Endodermal cell (in vitro differentiated cells): Measurements from ENCODE around the gene ZNF236. TPM values are rescaled to one million over a fixed set of nuclear protein-coding genes. Genes with fewer than 3 reads are reported as not detected.

Experiments
- DNase-seq: peaks from one replicate; pipeline ENCODE4 v3.0.0-alpha.2; 2017
- H3K27ac ChIP-seq: 2 replicates; pipeline ENCODE4 v1.5.1; 2013; ENCODE audit warnings: mild to moderate bottlenecking, low read depth, low read length, moderate library complexity
- H3K27me3 ChIP-seq: 2 replicates; pipeline ENCODE4 v1.6.1; 2013; ENCODE audit warnings: mild to moderate bottlenecking, low read length, moderate library complexity; ENCODE audit not compliant: insufficient read depth, control insufficient read depth, poor library complexity, severe bottlenecking
- H3K36me3 ChIP-seq: 2 replicates; pipeline ENCODE4 v1.7.0; 2013; ENCODE audit warnings: mild to moderate bottlenecking, low read length, moderate library complexity; ENCODE audit not compliant: control insufficient read depth, insufficient read depth
- H3K4me1 ChIP-seq: one replicate; pipeline ENCODE4 v1.7.0; 2013; ENCODE audit warnings: low read length; ENCODE audit not compliant: control insufficient read depth, insufficient read depth
- H3K4me3 ChIP-seq: 2 replicates; pipeline ENCODE4 v1.5.1; 2013; ENCODE audit warnings: mild to moderate bottlenecking, low read length, moderate library complexity
- H3K9ac ChIP-seq: 2 replicates; pipeline ENCODE4 v1.6.1; 2013; ENCODE audit warnings: mild to moderate bottlenecking, low read length, moderate library complexity; ENCODE audit not compliant: poor library complexity, severe bottlenecking; ENCODE audit errors: extremely low read depth
- H3K9me3 ChIP-seq: 2 replicates; pipeline ENCODE4 v1.6.1; 2013; ENCODE audit warnings: mild to moderate bottlenecking, low read length, moderate library complexity; ENCODE audit not compliant: control insufficient read depth
- H3K27ac Mint-ChIP-seq: 2 replicates; pipeline ENCODE4 v1.8.0; 2020; ENCODE audit warnings: mixed read lengths
- H3K27me3 Mint-ChIP-seq: 2 replicates; pipeline ENCODE4 v1.8.0; 2021; ENCODE audit warnings: mild to moderate bottlenecking, mixed read lengths; ENCODE audit not compliant: insufficient read depth
- H3K36me3 Mint-ChIP-seq: 2 replicates; pipeline ENCODE4 v1.8.0; 2020; ENCODE audit warnings: low read depth, mixed read lengths
- H3K4me1 Mint-ChIP-seq: 2 replicates; pipeline ENCODE4 v1.8.0; 2020; ENCODE audit warnings: mixed read lengths
- H3K4me3 Mint-ChIP-seq: 2 replicates; pipeline ENCODE4 v1.8.0; 2020; ENCODE audit warnings: mild to moderate bottlenecking, moderate library complexity, mixed read lengths
- H3K9me3 Mint-ChIP-seq: 2 replicates; pipeline ENCODE4 v1.8.0; 2020; ENCODE audit warnings: mild to moderate bottlenecking, mixed read lengths
- WGBS, 2 experiments: methylation state at CpG; one replicate each; pipeline versions ENCODE4 v1.1.5 to v1.1.7; 2013; ENCODE audit warnings: missing lambda C conversion rate in 2 of 2, mixed read lengths in 1 of 2; ENCODE audit not compliant: insufficient coverage in 1 of 2, insufficient read length in 1 of 2; 5-methylcytosine and 5-hydroxymethylcytosine counted together
- total RNA-seq, 2 donors: library from RNA; stranded (reverse); fragmentation: NEBNext Ultra II Directional in 1 of 2; extraction: Animal tissue kit (Norgen Biotek cat#: 25700) in 1 of 2; gene quantifications; 2 replicates in 1 of 2; 3 replicates in 1 of 2; pipeline ENCODE4 v1.2.1, GENCODE V29; 2021
- TF ChIP-seq, protein P1 (sequence below): fragments of 200-600 bp; sonication (generic); conservative IDR thresholded peaks from 2 replicates; pipeline ENCODE4 v1.5.0; 2021; ENCODE audit warnings: antibody characterized with exemption, mild to moderate bottlenecking

The ZNF236 gene
- total RNA-seq, 2 donors from 2014 or later, result 27.0 to 28.3 TPM

GRCh38 chr18:76850112-76850511, 27.8 kb downstream of the ZNF236 start:
- 100% methylated on average over 1 of the region's 1 CpG; no CpG with 5 or more reads in 1 of the 2 experiments for WGBS, 2 experiments
- TF ChIP-seq, protein P1, sequence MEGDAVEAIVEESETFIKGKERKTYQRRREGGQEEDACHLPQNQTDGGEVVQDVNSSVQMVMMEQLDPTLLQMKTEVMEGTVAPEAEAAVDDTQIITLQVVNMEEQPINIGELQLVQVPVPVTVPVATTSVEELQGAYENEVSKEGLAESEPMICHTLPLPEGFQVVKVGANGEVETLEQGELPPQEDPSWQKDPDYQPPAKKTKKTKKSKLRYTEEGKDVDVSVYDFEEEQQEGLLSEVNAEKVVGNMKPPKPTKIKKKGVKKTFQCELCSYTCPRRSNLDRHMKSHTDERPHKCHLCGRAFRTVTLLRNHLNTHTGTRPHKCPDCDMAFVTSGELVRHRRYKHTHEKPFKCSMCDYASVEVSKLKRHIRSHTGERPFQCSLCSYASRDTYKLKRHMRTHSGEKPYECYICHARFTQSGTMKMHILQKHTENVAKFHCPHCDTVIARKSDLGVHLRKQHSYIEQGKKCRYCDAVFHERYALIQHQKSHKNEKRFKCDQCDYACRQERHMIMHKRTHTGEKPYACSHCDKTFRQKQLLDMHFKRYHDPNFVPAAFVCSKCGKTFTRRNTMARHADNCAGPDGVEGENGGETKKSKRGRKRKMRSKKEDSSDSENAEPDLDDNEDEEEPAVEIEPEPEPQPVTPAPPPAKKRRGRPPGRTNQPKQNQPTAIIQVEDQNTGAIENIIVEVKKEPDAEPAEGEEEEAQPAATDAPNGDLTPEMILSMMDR, result no peak
- H3K4me3 ChIP-seq, result no peak overlapping the region
- Mint-ChIP-seq H3K9me3 (no peaks in the 10 kb centered on the region), H3K36me3 (peaks cover 20% of the 10 kb centered on the region), H3K4me3 (no peak overlapping the region), H3K27ac (no peak overlapping the region), H3K4me1 (peaks cover 22% of the 10 kb centered on the region), H3K27me3 (no peaks in the 10 kb centered on the region)
- H3K9ac ChIP-seq, result no peak overlapping the region
- no peaks in the 10 kb centered on the region for H3K4me1 ChIP-seq
- H3K36me3 ChIP-seq, result peaks cover 26% of the 10 kb centered on the region
- no peak for DNase-seq
- no peaks in the 10 kb centered on the region for H3K27me3 ChIP-seq
- H3K27ac ChIP-seq, result no peak overlapping the region
- no peaks in the 10 kb centered on the region for H3K9me3 ChIP-seq

DNA sequence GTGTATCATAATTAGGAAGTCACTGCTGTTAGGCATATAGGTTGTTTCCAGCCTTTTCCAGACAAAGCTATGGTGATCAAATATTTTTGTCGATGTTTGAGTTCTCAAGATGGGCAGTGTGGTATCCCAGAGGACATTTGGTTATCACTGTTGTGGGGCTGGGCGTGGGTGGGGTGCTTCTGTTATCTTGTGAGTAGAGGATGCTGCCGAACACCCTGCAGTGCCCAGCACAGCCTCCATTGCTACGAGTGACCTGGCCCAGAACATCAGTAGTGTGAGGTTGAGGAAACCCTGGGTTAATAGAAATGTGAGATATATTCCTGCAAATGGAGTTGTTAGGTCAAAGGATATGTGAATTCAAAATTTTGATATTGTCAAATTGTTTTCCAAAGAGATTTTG, 33.2 kb downstream of the ZNF236 start:
- WGBS, 2 experiments, result 87% methylated on average over 4 of the region's 4 CpGs; no CpG with 5 or more reads in 1 of the 2 experiments
- Mint-ChIP-seq H3K9me3 (no peaks in the 10 kb centered on the region), H3K27me3 (no peaks in the 10 kb centered on the region), H3K4me3 (no peak overlapping the region), H3K27ac (no peak overlapping the region), H3K36me3 (peaks cover 35% of the 10 kb centered on the region), H3K4me1 (no peaks in the 10 kb centered on the region)
- H3K27me3 ChIP-seq, result no peaks in the 10 kb centered on the region
- TF ChIP-seq, protein P1, result no peak
- no peak overlapping the region for H3K27ac ChIP-seq
- H3K9me3 ChIP-seq, result no peaks in the 10 kb centered on the region
- no peak overlapping the region for H3K9ac ChIP-seq
- H3K36me3 ChIP-seq, result peaks cover 42% of the 10 kb centered on the region
- no peaks in the 10 kb centered on the region for H3K4me1 ChIP-seq
- no peak overlapping the region for H3K4me3 ChIP-seq
- no peak for DNase-seq

GRCh38 chr18:76857476-76857875, 35.1 kb downstream of the ZNF236 start:
- Histone ChIP-seq H3K9ac (no peak overlapping the region), H3K9me3 (no peaks in the 10 kb centered on the region), H3K36me3 (peaks cover 40% of the 10 kb centered on the region), H3K27ac (no peak overlapping the region), H3K4me1 (no peaks in the 10 kb centered on the region), H3K27me3 (no peaks in the 10 kb centered on the region), H3K4me3 (no peak overlapping the region)
- no peak for DNase-seq
- no peaks in the 10 kb centered on the region for H3K27me3 Mint-ChIP-seq
- TF ChIP-seq, protein P1, result no peak
- WGBS, 2 experiments, result 93% methylated on average over 4 of the region's 4 CpGs; no CpG with 5 or more reads in 1 of the 2 experiments
- H3K9me3 Mint-ChIP-seq, result no peaks in the 10 kb centered on the region
- H3K4me1 Mint-ChIP-seq, result no peaks in the 10 kb centered on the region
- H3K36me3 Mint-ChIP-seq, result peaks cover 36% of the 10 kb centered on the region
- H3K27ac Mint-ChIP-seq, result peak overlapping the region; percentile 48
- H3K4me3 Mint-ChIP-seq, result no peak overlapping the region
